Right lobe of liver (tissue), 4 donors: ENCODE data around the gene LCN10.

ENCODE experiments used
- POLR2A ChIP-seq: fragments of 450-650 bp; IDR thresholded peaks from one replicate; pipeline ENCODE4 v1.6.1; 2017; ENCODE audit warnings: antibody characterized with exemption, mild to moderate bottlenecking
- TF ChIP-seq, protein P1 (sequence below), 4 donors: fragments of 200-600 bp in 3 of 4; fragments of 450-650 bp in 1 of 4; IDR thresholded peaks; one replicate each; pipeline versions ENCODE4 v1.5.1 to v1.8.0; 2016 to 2022; ENCODE audit warnings: antibody characterized with exemption in 4 of 4, mild to moderate bottlenecking in 2 of 4
- donor health status: DM: no; HTN: no; CAD: no.
- donor health status: DM: no; HTN: no; CAD: no.
- donor health status: DM: no; HTN: yes; CAD: no.

DNA sequence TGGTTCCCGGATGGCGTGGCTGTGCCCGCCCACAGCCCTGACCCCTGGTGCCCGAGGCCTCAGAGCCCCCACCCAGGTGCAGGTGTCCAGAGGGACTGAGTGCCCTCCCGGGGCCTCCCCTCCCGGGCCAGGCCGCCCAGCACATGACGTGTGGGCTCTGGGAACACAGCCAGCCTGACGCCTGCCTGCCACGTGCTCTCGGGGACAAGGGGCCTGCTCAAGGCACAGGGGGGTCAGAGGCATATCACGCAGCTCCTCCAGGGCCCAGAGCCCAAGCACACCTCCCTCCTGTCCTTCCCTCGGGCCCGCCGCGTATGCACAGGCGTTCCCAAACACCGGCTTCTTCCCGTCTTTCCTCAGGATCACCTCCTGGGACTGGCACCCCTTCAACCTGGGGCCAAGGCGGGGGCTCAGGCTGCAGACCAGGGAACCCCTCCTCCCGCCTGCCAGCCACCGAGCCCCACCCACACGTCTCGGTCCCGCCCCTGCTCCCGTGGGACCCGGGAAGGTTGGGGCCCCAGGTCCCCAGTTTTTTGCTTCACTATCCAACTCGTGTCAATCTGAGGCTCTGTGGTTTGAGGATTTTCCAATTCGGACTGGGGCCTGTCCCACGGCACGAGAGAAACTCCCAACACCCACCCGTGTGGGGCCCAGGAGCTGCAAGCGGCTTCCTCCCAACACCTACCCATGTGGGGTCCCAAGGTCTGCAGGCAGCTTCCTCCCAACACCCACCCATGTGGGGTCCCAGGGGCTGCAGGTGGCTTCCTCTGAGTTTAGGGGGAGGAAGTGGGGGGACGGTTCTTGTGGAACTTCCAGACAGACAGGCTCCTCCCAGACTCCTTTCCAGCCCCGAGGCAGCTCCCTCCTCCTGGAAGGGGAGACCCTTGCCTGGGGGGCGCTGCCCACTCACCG lies 1.5 kb downstream of the LCN10 start:
- TF ChIP-seq, protein P1, sequence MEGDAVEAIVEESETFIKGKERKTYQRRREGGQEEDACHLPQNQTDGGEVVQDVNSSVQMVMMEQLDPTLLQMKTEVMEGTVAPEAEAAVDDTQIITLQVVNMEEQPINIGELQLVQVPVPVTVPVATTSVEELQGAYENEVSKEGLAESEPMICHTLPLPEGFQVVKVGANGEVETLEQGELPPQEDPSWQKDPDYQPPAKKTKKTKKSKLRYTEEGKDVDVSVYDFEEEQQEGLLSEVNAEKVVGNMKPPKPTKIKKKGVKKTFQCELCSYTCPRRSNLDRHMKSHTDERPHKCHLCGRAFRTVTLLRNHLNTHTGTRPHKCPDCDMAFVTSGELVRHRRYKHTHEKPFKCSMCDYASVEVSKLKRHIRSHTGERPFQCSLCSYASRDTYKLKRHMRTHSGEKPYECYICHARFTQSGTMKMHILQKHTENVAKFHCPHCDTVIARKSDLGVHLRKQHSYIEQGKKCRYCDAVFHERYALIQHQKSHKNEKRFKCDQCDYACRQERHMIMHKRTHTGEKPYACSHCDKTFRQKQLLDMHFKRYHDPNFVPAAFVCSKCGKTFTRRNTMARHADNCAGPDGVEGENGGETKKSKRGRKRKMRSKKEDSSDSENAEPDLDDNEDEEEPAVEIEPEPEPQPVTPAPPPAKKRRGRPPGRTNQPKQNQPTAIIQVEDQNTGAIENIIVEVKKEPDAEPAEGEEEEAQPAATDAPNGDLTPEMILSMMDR (IDR thresholded peaks at IDR 0.05) = no peak
- no peak for TF ChIP-seq POLR2A
